ENCODE data around the gene DSTYK.

The DSTYK gene

GRCh38 chr1:205217418-205217817 is 5.9 kb upstream of the DSTYK start:
- DNase-seq = no peak

GRCh38 chr1:205216588-205216987 is 5.1 kb upstream of the DSTYK start:
- no peak for DNase-seq

GRCh38 chr1:205214756-205215155 is 3.3 kb upstream of the DSTYK start:
- no peak for DNase-seq

- no peak for DNase-seq
Observed at GRCh38 chr1:205211839-205212536, 486 bp upstream of the DSTYK start.

GRCh38 chr1:205210756-205211168 is 740 bp downstream of the DSTYK start:
- no peak for DNase-seq

- no peak for DNase-seq
Observed at GRCh38 chr1:205208811-205209210, 2.7 kb downstream of the DSTYK start.

- no peak for DNase-seq
Observed at GRCh38 chr1:205205055-205205454, 6.4 kb downstream of the DSTYK start.

GRCh38 chr1:205204552-205204951 is 7.0 kb downstream of the DSTYK start:
- peak; percentile 49 for DNase-seq

- DNase-seq = no peak
Observed at GRCh38 chr1:205199931-205200299, 11.6 kb downstream of the DSTYK start.

- peak; percentile 14 for DNase-seq
Observed at GRCh38 chr1:205199090-205199930, 12.2 kb downstream of the DSTYK start.

GRCh38 chr1:205192287-205192686 is 19.2 kb downstream of the DSTYK start:
- no peak for DNase-seq

GRCh38 chr1:205191622-205192021 is 19.9 kb downstream of the DSTYK start:
- DNase-seq = no peak

- DNase-seq = peak; percentile 22
Observed at GRCh38 chr1:205190845-205191577, 20.5 kb downstream of the DSTYK start.

GRCh38 chr1:205189131-205189530 is 22.4 kb downstream of the DSTYK start:
- no peak for DNase-seq

GRCh38 chr1:205188596-205188995 is 22.9 kb downstream of the DSTYK start:
- DNase-seq = no peak

GRCh38 chr1:205188098-205188497 is 23.4 kb downstream of the DSTYK start:
- DNase-seq = no peak

GRCh38 chr1:205187420-205187819 is 24.1 kb downstream of the DSTYK start:
- DNase-seq = no peak

- no peak for DNase-seq
Observed at GRCh38 chr1:205186191-205186590, 25.3 kb downstream of the DSTYK start.

GRCh38 chr1:205183676-205184335 is 27.7 kb downstream of the DSTYK start:
- DNase-seq = peak; percentile 77

GRCh38 chr1:205182930-205183329 is 28.6 kb downstream of the DSTYK start:
- no peak for DNase-seq

- DNase-seq = peak; percentile 33
Observed at GRCh38 chr1:205180331-205180730, 31.2 kb downstream of the DSTYK start.

- peak; percentile 21 for DNase-seq
Observed at GRCh38 chr1:205179842-205180241, 31.7 kb downstream of the DSTYK start.

- peak; percentile 97 for DNase-seq
Observed at GRCh38 chr1:205172729-205173366, 38.7 kb downstream of the DSTYK start.

Data from fibroblast of skin of right biceps (primary cell).